CD4-positive, alpha-beta T cell treated with Interleukin-15 for 1 hour (primary cell): ENCODE data around the gene GLIPR1L1.

Experiments used
- DNase-seq: peaks from one replicate; pipeline ENCODE4 v3.0.0-alpha.2; 2020

The GLIPR1L1 gene

GRCh38 chr12:75354011-75354410 lies 19.5 kb downstream of the GLIPR1L1 start:
- no peak for DNase-seq

GRCh38 chr12:75360920-75361319 lies 26.4 kb downstream of the GLIPR1L1 start:
- DNase-seq, result no peak

- no peak for DNase-seq
Measured at GRCh38 chr12:75361408-75361807, 26.9 kb downstream of the GLIPR1L1 start.

GRCh38 chr12:75364919-75365318 lies 30.4 kb downstream of the GLIPR1L1 start:
- DNase-seq, result no peak

GRCh38 chr12:75366629-75367028 lies 32.2 kb downstream of the GLIPR1L1 start:
- no peak for DNase-seq

GRCh38 chr12:75374971-75375370 lies 40.5 kb downstream of the GLIPR1L1 start:
- no peak for DNase-seq

- DNase-seq, result no peak
Measured at GRCh38 chr12:75378354-75378753, 43.9 kb downstream of the GLIPR1L1 start.

- DNase-seq, result no peak
Measured at GRCh38 chr12:75389061-75389460, 54.6 kb downstream of the GLIPR1L1 start.

GRCh38 chr12:75389706-75390105 lies 55.2 kb downstream of the GLIPR1L1 start:
- no peak for DNase-seq

- no peak for DNase-seq
Measured at GRCh38 chr12:75390156-75390898, 55.9 kb downstream of the GLIPR1L1 start.

- DNase-seq, result peak; percentile 96
Measured at GRCh38 chr12:75390899-75391538, 56.5 kb downstream of the GLIPR1L1 start, which contains the start of gene GLIPR1L2. TSS of gene GLIPR1L2 (plus strand) at chr12:75391089. CDS start at chr12:75391117, 28 bp downstream.

GRCh38 chr12:75404231-75404630 lies 69.8 kb downstream of the GLIPR1L1 start:
- no peak for DNase-seq

- DNase-seq, result no peak
Measured at GRCh38 chr12:75407683-75408082, 73.2 kb downstream of the GLIPR1L1 start.

- no peak for DNase-seq
Measured at GRCh38 chr12:75409830-75410229, 75.4 kb downstream of the GLIPR1L1 start.

- no peak for DNase-seq
Measured at GRCh38 chr12:75414671-75415070, 80.2 kb downstream of the GLIPR1L1 start.

- DNase-seq, result no peak
Measured at GRCh38 chr12:75419841-75420240, 85.4 kb downstream of the GLIPR1L1 start.
